ENCODE results near the gene KEAP1.
"Not testable (repeated sequence)": the region's sequence is repeated elsewhere in the genome, so short reads cannot be mapped to it uniquely, and the experiment has no call there.

KEAP1 gene

GRCh38 chr19:10491472-10492047 lies 11.6 kb downstream of the KEAP1 start:
- DNase-seq = no peak

- no peak for DNase-seq
Measured at GRCh38 chr19:10486551-10486950, 16.6 kb downstream of the KEAP1 start.

- peak; percentile 84 for DNase-seq
Measured at GRCh38 chr19:10478903-10479384, 24.2 kb downstream of the KEAP1 start.

GRCh38 chr19:10478476-10478875 lies 24.7 kb downstream of the KEAP1 start:
- DNase-seq = no peak

GRCh38 chr19:10474962-10475451 lies 28.1 kb downstream of the KEAP1 start:
- DNase-seq = no peak

GRCh38 chr19:10473192-10473591 lies 30.0 kb downstream of the KEAP1 start:
- no peak for DNase-seq

GRCh38 chr19:10471909-10472308 lies 31.2 kb downstream of the KEAP1 start:
- DNase-seq = no peak

- DNase-seq = no peak
Measured at GRCh38 chr19:10468133-10468532, 35.0 kb downstream of the KEAP1 start.

- DNase-seq = no peak
Measured at GRCh38 chr19:10467104-10467706, 36.0 kb downstream of the KEAP1 start.

- DNase-seq = no peak
Measured at GRCh38 chr19:10464456-10464855, 38.7 kb downstream of the KEAP1 start.

- no peak for DNase-seq
Measured at GRCh38 chr19:10462557-10462956, 40.6 kb downstream of the KEAP1 start.

- not testable (repeated sequence) for DNase-seq
Measured at GRCh38 chr19:10462042-10462441, 41.1 kb downstream of the KEAP1 start.

- peak; percentile 77 for DNase-seq
Measured at GRCh38 chr19:10461047-10461949, 41.9 kb downstream of the KEAP1 start.

GRCh38 chr19:10460714-10461046 lies 42.5 kb downstream of the KEAP1 start:
- no peak for DNase-seq

GRCh38 chr19:10458733-10459132 lies 44.4 kb downstream of the KEAP1 start:
- DNase-seq = not testable (repeated sequence)

GRCh38 chr19:10454267-10454666 lies 48.9 kb downstream of the KEAP1 start:
- DNase-seq = no peak

GRCh38 chr19:10453852-10454251 lies 49.3 kb downstream of the KEAP1 start:
- no peak for DNase-seq

GRCh38 chr19:10452726-10453618 lies 50.2 kb downstream of the KEAP1 start:
- no peak for DNase-seq

GRCh38 chr19:10450853-10451609 lies 52.1 kb downstream of the KEAP1 start:
- no peak for DNase-seq

- DNase-seq = no peak
Measured at GRCh38 chr19:10450191-10450852, 52.8 kb downstream of the KEAP1 start.

GRCh38 chr19:10449037-10449436 lies 54.1 kb downstream of the KEAP1 start:
- no peak for DNase-seq

Measured in activated gamma-delta T cell treated with Interleukin-2 at 50 U/mL for 16 hours (primary cell).